Nephron (organoid): ENCODE results near the gene PCSK5.
A peak's percentile ranks its signal among the peaks of the same experiment; 100 is the strongest.

ENCODE experiments used
- H3K27ac Mint-ChIP-seq, 3 experiments: 2 replicates each; pipeline ENCODE4 v1.8.0; 2020; ENCODE audit warnings: mixed read lengths in 3 of 3, mild to moderate bottlenecking in 2 of 3, moderate library complexity in 1 of 3
- H3K27me3 Mint-ChIP-seq: 2 replicates; pipeline ENCODE4 v1.8.0; 2021; ENCODE audit warnings: low read depth, mild to moderate bottlenecking, moderate library complexity, mixed read lengths
- H3K36me3 Mint-ChIP-seq: 2 replicates; pipeline ENCODE4 v1.8.0; 2020; ENCODE audit warnings: low read depth, mixed read lengths
- H3K4me1 Mint-ChIP-seq: 2 replicates; pipeline ENCODE4 v1.8.0; 2020; ENCODE audit warnings: mixed read lengths
- H3K4me3 Mint-ChIP-seq, 3 experiments: 2 replicates each; pipeline ENCODE4 v1.8.0; 2020; ENCODE audit warnings: mild to moderate bottlenecking in 3 of 3, mixed read lengths in 3 of 3, moderate library complexity in 2 of 3
- H3K9me3 Mint-ChIP-seq: 2 replicates; pipeline ENCODE4 v1.8.0; 2020; ENCODE audit warnings: mixed read lengths
- CTCF ChIP-seq, 3 experiments: fragments of 200-600 bp; sonication (generic); IDR thresholded peaks; one replicate each; pipeline ENCODE4 v1.5.0; 2021; ENCODE audit warnings: antibody characterized with exemption in 3 of 3; ENCODE audit not compliant: unreplicated experiment in 3 of 3

The PCSK5 gene

GRCh38 chr9:75953218-75953617, 62.7 kb downstream of the PCSK5 start:
- TF ChIP-seq CTCF (IDR thresholded peaks at IDR 0.05; ENCODE audit: unreplicated experiment in 3 of 3), result no peak
- Mint-ChIP-seq H3K27ac (peak overlapping the region in 1 of 3 experiments; percentile 68), H3K27me3 (no peaks in the 10 kb centered on the region), H3K4me3 (no peak overlapping the region), H3K4me1 (peaks cover 22% of the 10 kb centered on the region), H3K9me3 (peaks cover 5% of the 10 kb centered on the region), H3K36me3 (peaks cover 19% of the 10 kb centered on the region)

- peaks cover 51% of the 10 kb centered on the region for H3K4me1 Mint-ChIP-seq
- TF ChIP-seq CTCF (IDR thresholded peaks at IDR 0.05; ENCODE audit: unreplicated experiment in 3 of 3), result no peak
- H3K9me3 Mint-ChIP-seq, result no peaks in the 10 kb centered on the region
- no peaks in the 10 kb centered on the region for H3K27me3 Mint-ChIP-seq
- H3K27ac Mint-ChIP-seq, result no peak overlapping the region
- no peak overlapping the region for H3K4me3 Mint-ChIP-seq
- H3K36me3 Mint-ChIP-seq, result peaks cover 6% of the 10 kb centered on the region
Observed at GRCh38 chr9:75956161-75956560, 65.7 kb downstream of the PCSK5 start.

- H3K36me3 Mint-ChIP-seq, result peaks cover 1% of the 10 kb centered on the region
- H3K9me3 Mint-ChIP-seq, result no peaks in the 10 kb centered on the region
- H3K4me1 Mint-ChIP-seq, result peaks cover 56% of the 10 kb centered on the region
- H3K27me3 Mint-ChIP-seq, result no peaks in the 10 kb centered on the region
- no peak for TF ChIP-seq CTCF (IDR thresholded peaks at IDR 0.05; ENCODE audit: unreplicated experiment in 3 of 3)
- no peak overlapping the region for H3K4me3 Mint-ChIP-seq
- no peak overlapping the region for H3K27ac Mint-ChIP-seq
Observed at GRCh38 chr9:75957116-75957515, 66.6 kb downstream of the PCSK5 start.

GRCh38 chr9:75958226-75958625, 67.8 kb downstream of the PCSK5 start:
- no peak for TF ChIP-seq CTCF (IDR thresholded peaks at IDR 0.05; ENCODE audit: unreplicated experiment in 3 of 3)
- H3K27ac Mint-ChIP-seq, result peak overlapping the region in 1 of 3 experiments; percentile 36
- no peaks in the 10 kb centered on the region for H3K27me3 Mint-ChIP-seq
- H3K36me3 Mint-ChIP-seq, result no peaks in the 10 kb centered on the region
- H3K4me1 Mint-ChIP-seq, result peaks cover 60% of the 10 kb centered on the region
- H3K4me3 Mint-ChIP-seq, result no peak overlapping the region
- no peaks in the 10 kb centered on the region for H3K9me3 Mint-ChIP-seq

- no peak overlapping the region for H3K4me3 Mint-ChIP-seq
- H3K9me3 Mint-ChIP-seq, result no peaks in the 10 kb centered on the region
- TF ChIP-seq CTCF (IDR thresholded peaks at IDR 0.05; ENCODE audit: unreplicated experiment in 3 of 3), result no peak
- H3K36me3 Mint-ChIP-seq, result no peaks in the 10 kb centered on the region
- peaks cover 59% of the 10 kb centered on the region for H3K4me1 Mint-ChIP-seq
- H3K27me3 Mint-ChIP-seq, result no peaks in the 10 kb centered on the region
- H3K27ac Mint-ChIP-seq, result peak overlapping the region; percentile 16 to 58 (median 44)
Observed at GRCh38 chr9:75960551-75960950, 70.1 kb downstream of the PCSK5 start.

- Mint-ChIP-seq H3K27ac (no peak overlapping the region), H3K9me3 (no peaks in the 10 kb centered on the region), H3K27me3 (no peaks in the 10 kb centered on the region), H3K4me3 (no peak overlapping the region), H3K4me1 (peaks cover 52% of the 10 kb centered on the region), H3K36me3 (no peaks in the 10 kb centered on the region)
- no peak for TF ChIP-seq CTCF (IDR thresholded peaks at IDR 0.05; ENCODE audit: unreplicated experiment in 3 of 3)
Observed at GRCh38 chr9:75962013-75962661, 71.7 kb downstream of the PCSK5 start.
